Measurements from ENCODE around the gene XPNPEP3.

DNA sequence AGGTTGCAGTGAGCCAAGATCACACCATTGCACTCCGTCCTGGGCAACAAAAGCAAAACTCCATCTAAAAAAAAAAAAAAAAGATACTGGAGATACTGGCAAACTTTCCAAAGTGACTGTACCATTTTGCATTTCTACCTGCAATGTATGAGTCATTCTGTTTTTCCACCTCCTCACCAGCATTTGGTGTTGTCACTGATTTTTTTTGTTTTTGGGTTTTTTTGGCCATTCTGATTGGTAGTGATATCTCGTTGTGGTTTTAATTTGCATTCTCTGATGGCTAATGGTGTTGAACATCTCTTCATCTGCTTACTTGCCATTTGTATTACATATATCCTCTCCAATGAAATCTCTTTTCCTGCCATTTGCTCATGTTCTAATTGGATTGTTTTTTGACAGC lies 82.3 kb downstream of the XPNPEP3 start:
- TF ChIP-seq NFIC (IDR thresholded peaks at IDR 0.05; ENCODE audit: borderline replicate concordance): no peak
- TF ChIP-seq, protein P1, sequence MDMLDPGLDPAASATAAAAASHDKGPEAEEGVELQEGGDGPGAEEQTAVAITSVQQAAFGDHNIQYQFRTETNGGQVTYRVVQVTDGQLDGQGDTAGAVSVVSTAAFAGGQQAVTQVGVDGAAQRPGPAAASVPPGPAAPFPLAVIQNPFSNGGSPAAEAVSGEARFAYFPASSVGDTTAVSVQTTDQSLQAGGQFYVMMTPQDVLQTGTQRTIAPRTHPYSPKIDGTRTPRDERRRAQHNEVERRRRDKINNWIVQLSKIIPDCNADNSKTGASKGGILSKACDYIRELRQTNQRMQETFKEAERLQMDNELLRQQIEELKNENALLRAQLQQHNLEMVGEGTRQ (IDR thresholded peaks at IDR 0.05; ENCODE audit: borderline replicate concordance, low read depth, low read length): no peak
- TF ChIP-seq, protein P2, sequence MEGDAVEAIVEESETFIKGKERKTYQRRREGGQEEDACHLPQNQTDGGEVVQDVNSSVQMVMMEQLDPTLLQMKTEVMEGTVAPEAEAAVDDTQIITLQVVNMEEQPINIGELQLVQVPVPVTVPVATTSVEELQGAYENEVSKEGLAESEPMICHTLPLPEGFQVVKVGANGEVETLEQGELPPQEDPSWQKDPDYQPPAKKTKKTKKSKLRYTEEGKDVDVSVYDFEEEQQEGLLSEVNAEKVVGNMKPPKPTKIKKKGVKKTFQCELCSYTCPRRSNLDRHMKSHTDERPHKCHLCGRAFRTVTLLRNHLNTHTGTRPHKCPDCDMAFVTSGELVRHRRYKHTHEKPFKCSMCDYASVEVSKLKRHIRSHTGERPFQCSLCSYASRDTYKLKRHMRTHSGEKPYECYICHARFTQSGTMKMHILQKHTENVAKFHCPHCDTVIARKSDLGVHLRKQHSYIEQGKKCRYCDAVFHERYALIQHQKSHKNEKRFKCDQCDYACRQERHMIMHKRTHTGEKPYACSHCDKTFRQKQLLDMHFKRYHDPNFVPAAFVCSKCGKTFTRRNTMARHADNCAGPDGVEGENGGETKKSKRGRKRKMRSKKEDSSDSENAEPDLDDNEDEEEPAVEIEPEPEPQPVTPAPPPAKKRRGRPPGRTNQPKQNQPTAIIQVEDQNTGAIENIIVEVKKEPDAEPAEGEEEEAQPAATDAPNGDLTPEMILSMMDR (IDR thresholded peaks at IDR 0.05): no peak
- TF ChIP-seq EZH2phosphoT487 (IDR thresholded peaks at IDR 0.05; ENCODE audit: borderline replicate concordance, low read depth): no peak
- no peak for TF ChIP-seq JUND (IDR thresholded peaks at IDR 0.05)
- no peak for TF ChIP-seq TCF12 (IDR thresholded peaks at IDR 0.05)
- TF ChIP-seq, protein P3, sequence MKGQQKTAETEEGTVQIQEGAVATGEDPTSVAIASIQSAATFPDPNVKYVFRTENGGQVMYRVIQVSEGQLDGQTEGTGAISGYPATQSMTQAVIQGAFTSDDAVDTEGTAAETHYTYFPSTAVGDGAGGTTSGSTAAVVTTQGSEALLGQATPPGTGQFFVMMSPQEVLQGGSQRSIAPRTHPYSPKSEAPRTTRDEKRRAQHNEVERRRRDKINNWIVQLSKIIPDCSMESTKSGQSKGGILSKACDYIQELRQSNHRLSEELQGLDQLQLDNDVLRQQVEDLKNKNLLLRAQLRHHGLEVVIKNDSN (IDR thresholded peaks at IDR 0.05; ENCODE audit: borderline replicate concordance, low read depth): no peak

Data from SK-N-SH (cell line).